ENCODE results near the gene GLB1L2. TPM values are rescaled to one million over a fixed set of nuclear protein-coding genes. Genes with fewer than 3 reads are reported as not detected.

The GLB1L2 gene
- polyA plus RNA-seq, 1 experiment: 0.18 TPM

GRCh38 chr11:134288486-134288885 lies 43.3 kb upstream of the GLB1L2 start:
- Histone ChIP-seq H3K27me3 (ENCODE audit: control insufficient read depth, insufficient read depth, low read length) (no peaks in the 10 kb centered on the region; the same call in 1 of the 2 replicates), H3K4me3 (ENCODE audit: low read depth, low read length) (no peak overlapping the region), H3K36me3 (ENCODE audit: control insufficient read depth, insufficient read depth, low read length) (no peaks in the 10 kb centered on the region)
- TF ChIP-seq CTCF (IDR thresholded peaks at IDR 0.05; ENCODE audit: insufficient read depth, low read depth, low read length): no peak
- DNase-seq (ENCODE audit: low read depth): no peak
- ChIA-PET POLR2A (no interaction called here), CTCF (no interaction called here)

- Histone ChIP-seq H3K4me3 (ENCODE audit: low read depth, low read length) (no peak overlapping the region), H3K36me3 (ENCODE audit: control insufficient read depth, insufficient read depth, low read length) (no peaks in the 10 kb centered on the region), H3K27me3 (ENCODE audit: control insufficient read depth, insufficient read depth, low read length) (no peaks in the 10 kb centered on the region)
- ChIA-PET CTCF (no interaction called here), POLR2A (no interaction called here)
- no peak for DNase-seq (ENCODE audit: low read depth)
- TF ChIP-seq CTCF (IDR thresholded peaks at IDR 0.05; ENCODE audit: insufficient read depth, low read depth, low read length): no peak
These were observed 42.6 kb upstream of the GLB1L2 start for GRCh38 chr11:134289167-134289566.

- POLR2A ChIA-PET: no interaction called here
These were observed 42.0 kb upstream of the GLB1L2 start for GRCh38 chr11:134289789-134290188.

GRCh38 chr11:134290646-134291045 lies 41.1 kb upstream of the GLB1L2 start:
- DNase-seq (ENCODE audit: low read depth): no peak
- POLR2A ChIA-PET: no interaction called here
- H3K4me3 ChIP-seq (ENCODE audit: low read depth, low read length): no peak overlapping the region
- H3K27me3 ChIP-seq (ENCODE audit: control insufficient read depth, insufficient read depth, low read length): no peaks in the 10 kb centered on the region
- H3K36me3 ChIP-seq (ENCODE audit: control insufficient read depth, insufficient read depth, low read length): no peaks in the 10 kb centered on the region
- CTCF ChIA-PET: no interaction called here
- TF ChIP-seq CTCF (IDR thresholded peaks at IDR 0.05; ENCODE audit: insufficient read depth, low read depth, low read length): no peak

More at GRCh38 chr11:134289789-134290188, 42.0 kb upstream of the GLB1L2 start:
- Histone ChIP-seq H3K36me3 (ENCODE audit: control insufficient read depth, insufficient read depth, low read length) (no peaks in the 10 kb centered on the region), H3K27me3 (ENCODE audit: control insufficient read depth, insufficient read depth, low read length) (no peaks in the 10 kb centered on the region), H3K4me3 (ENCODE audit: low read depth, low read length) (no peak overlapping the region)
- DNase-seq (ENCODE audit: low read depth): no peak
- TF ChIP-seq CTCF (IDR thresholded peaks at IDR 0.05; ENCODE audit: insufficient read depth, low read depth, low read length): no peak
- CTCF ChIA-PET: no interaction called here

- CTCF ChIA-PET: no interaction called here
These were observed 40.6 kb upstream of the GLB1L2 start for GRCh38 chr11:134291196-134291595.

More at GRCh38 chr11:134291196-134291595, 40.6 kb upstream of the GLB1L2 start:
- Histone ChIP-seq H3K27me3 (ENCODE audit: control insufficient read depth, insufficient read depth, low read length) (no peaks in the 10 kb centered on the region), H3K4me3 (ENCODE audit: low read depth, low read length) (no peak overlapping the region), H3K36me3 (ENCODE audit: control insufficient read depth, insufficient read depth, low read length) (no peaks in the 10 kb centered on the region)
- POLR2A ChIA-PET: no interaction called here
- no peak for TF ChIP-seq CTCF (IDR thresholded peaks at IDR 0.05; ENCODE audit: insufficient read depth, low read depth, low read length)
- DNase-seq (ENCODE audit: low read depth): no peak
